ENCODE measurements around the gene ZFP69. TPM values are rescaled to one million over a fixed set of nuclear protein-coding genes. Genes with fewer than 3 reads are reported as not detected.
A peak's percentile ranks its signal among the peaks of the same experiment; 100 is the strongest.
"Not testable (repeated sequence)": the region's sequence is repeated elsewhere in the genome, so short reads cannot be mapped to it uniquely, and the experiment has no call there.

The ZFP69 gene
- total RNA-seq, 1 donor from 2014 or later: 5.2 TPM

- peaks cover 6% of the 10 kb centered on the region for H3K4me1 Mint-ChIP-seq (ENCODE audit: low read depth)
- peak overlapping the region; percentile 81 for H3K4me3 Mint-ChIP-seq (ENCODE audit: low read depth)
- H3K9me3 Mint-ChIP-seq (ENCODE audit: low read depth): peaks cover 11% of the 10 kb centered on the region
- H3K36me3 Mint-ChIP-seq (ENCODE audit: insufficient read depth): peaks cover 20% of the 10 kb centered on the region
- DNase-seq (ENCODE audit: low spot score, unreplicated experiment): no peak
- no peak overlapping the region for H3K27ac Mint-ChIP-seq
- no peaks in the 10 kb centered on the region for H3K27me3 Mint-ChIP-seq
- TF ChIP-seq, protein P1, sequence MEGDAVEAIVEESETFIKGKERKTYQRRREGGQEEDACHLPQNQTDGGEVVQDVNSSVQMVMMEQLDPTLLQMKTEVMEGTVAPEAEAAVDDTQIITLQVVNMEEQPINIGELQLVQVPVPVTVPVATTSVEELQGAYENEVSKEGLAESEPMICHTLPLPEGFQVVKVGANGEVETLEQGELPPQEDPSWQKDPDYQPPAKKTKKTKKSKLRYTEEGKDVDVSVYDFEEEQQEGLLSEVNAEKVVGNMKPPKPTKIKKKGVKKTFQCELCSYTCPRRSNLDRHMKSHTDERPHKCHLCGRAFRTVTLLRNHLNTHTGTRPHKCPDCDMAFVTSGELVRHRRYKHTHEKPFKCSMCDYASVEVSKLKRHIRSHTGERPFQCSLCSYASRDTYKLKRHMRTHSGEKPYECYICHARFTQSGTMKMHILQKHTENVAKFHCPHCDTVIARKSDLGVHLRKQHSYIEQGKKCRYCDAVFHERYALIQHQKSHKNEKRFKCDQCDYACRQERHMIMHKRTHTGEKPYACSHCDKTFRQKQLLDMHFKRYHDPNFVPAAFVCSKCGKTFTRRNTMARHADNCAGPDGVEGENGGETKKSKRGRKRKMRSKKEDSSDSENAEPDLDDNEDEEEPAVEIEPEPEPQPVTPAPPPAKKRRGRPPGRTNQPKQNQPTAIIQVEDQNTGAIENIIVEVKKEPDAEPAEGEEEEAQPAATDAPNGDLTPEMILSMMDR (IDR thresholded peaks at IDR 0.05; ENCODE audit: unreplicated experiment): no peak
These were observed 1.2 kb downstream of the ZFP69 start for GRCh38 chr1:40478276-40478675.

- H3K4me1 Mint-ChIP-seq (ENCODE audit: low read depth): peaks cover 6% of the 10 kb centered on the region
- peaks cover 23% of the 10 kb centered on the region for H3K36me3 Mint-ChIP-seq (ENCODE audit: insufficient read depth)
- H3K9me3 Mint-ChIP-seq (ENCODE audit: low read depth): peaks cover 7% of the 10 kb centered on the region
- H3K27me3 Mint-ChIP-seq: no peaks in the 10 kb centered on the region
- DNase-seq (ENCODE audit: low spot score, unreplicated experiment): no peak
- TF ChIP-seq, protein P1 (IDR thresholded peaks at IDR 0.05; ENCODE audit: unreplicated experiment): no peak
- H3K27ac Mint-ChIP-seq: no peak overlapping the region
- no peak overlapping the region for H3K4me3 Mint-ChIP-seq (ENCODE audit: low read depth)
These were observed 2.1 kb downstream of the ZFP69 start for GRCh38 chr1:40479156-40479555.

DNA sequence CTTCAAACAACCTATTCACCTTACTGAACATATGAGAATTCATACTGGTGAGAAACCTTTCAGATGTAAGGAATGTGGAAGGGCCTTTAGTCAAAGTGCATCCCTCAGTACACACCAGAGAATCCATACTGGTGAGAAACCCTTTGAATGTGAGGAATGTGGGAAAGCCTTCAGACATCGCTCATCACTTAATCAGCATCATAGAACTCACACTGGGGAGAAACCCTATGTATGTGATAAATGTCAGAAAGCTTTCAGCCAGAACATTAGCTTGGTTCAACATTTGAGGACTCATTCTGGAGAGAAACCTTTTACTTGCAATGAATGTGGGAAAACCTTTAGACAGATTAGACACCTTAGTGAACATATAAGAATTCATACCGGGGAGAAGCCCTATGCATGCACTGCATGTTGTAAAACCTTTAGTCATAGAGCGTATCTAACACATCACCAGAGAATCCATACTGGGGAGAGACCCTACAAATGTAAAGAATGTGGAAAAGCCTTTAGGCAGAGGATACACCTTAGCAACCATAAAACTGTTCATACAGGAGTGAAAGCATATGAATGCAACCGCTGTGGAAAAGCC is 18.3 kb downstream of the ZFP69 start:
- TF ChIP-seq, protein P1 (IDR thresholded peaks at IDR 0.05; ENCODE audit: unreplicated experiment): no peak
- Mint-ChIP-seq H3K9me3 (ENCODE audit: low read depth) (peaks cover 58% of the 10 kb centered on the region), H3K36me3 (ENCODE audit: insufficient read depth) (peaks cover 74% of the 10 kb centered on the region), H3K4me1 (ENCODE audit: low read depth) (no peaks in the 10 kb centered on the region), H3K27ac (no peak overlapping the region), H3K4me3 (ENCODE audit: low read depth) (no peak overlapping the region), H3K27me3 (no peaks in the 10 kb centered on the region)
- no peak for DNase-seq (ENCODE audit: low spot score, unreplicated experiment)

DNA sequence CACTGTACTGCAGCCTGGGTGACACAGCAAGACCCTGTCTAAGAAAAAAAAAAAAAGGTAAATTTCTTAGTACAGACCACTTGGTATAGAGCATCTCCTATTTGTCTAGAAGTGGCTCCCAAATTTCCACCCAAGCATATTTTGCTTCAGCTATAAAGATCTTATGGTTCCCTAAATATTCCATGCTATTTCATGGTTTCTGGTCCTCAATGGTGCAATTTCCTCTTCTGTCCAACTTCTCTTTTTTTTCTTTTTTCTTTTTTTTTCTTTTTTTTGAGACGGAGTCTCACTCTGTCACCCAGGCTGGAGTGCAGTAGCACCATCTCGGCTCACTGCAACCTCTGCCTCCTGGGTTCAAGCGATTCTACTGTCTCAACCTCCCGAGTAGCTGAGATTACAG is 25.6 kb downstream of the ZFP69 start:
- peaks cover 62% of the 10 kb centered on the region for H3K36me3 Mint-ChIP-seq (ENCODE audit: insufficient read depth)

GRCh38 chr1:40507973-40508372 is 30.9 kb downstream of the ZFP69 start:
- peak overlapping the region; percentile 90 for H3K27ac Mint-ChIP-seq
- H3K36me3 Mint-ChIP-seq (ENCODE audit: insufficient read depth): peaks cover 53% of the 10 kb centered on the region
- DNase-seq (ENCODE audit: low spot score, unreplicated experiment): no peak
- H3K9me3 Mint-ChIP-seq (ENCODE audit: low read depth): peaks cover 32% of the 10 kb centered on the region
- TF ChIP-seq, protein P1 (IDR thresholded peaks at IDR 0.05; ENCODE audit: unreplicated experiment): no peak
- no peaks in the 10 kb centered on the region for H3K27me3 Mint-ChIP-seq
- peaks cover 8% of the 10 kb centered on the region for H3K4me1 Mint-ChIP-seq (ENCODE audit: low read depth)
- peak overlapping the region; percentile 87 for H3K4me3 Mint-ChIP-seq (ENCODE audit: low read depth)

More for the DNA sequence above, 25.6 kb downstream of the ZFP69 start:
- not testable (repeated sequence) for H3K4me1 Mint-ChIP-seq (ENCODE audit: low read depth); H3K4me3 Mint-ChIP-seq (ENCODE audit: low read depth); H3K27me3 Mint-ChIP-seq; DNase-seq (ENCODE audit: low spot score, unreplicated experiment); H3K27ac Mint-ChIP-seq
- peaks cover 54% of the 10 kb centered on the region for H3K9me3 Mint-ChIP-seq (ENCODE audit: low read depth)
